H1 (cell line): ENCODE results near the gene UBALD1. TPM values are rescaled to one million over a fixed set of nuclear protein-coding genes. Genes with fewer than 3 reads are reported as not detected.
"Not testable (repeated sequence)": the region's sequence is repeated elsewhere in the genome, so short reads cannot be mapped to it uniquely, and the experiment has no call there.

Experiments used
- CTCF ChIA-PET: fragments of 300-600 bp; sonication (Branson Sonifier 250); formaldehyde crosslinking; loops from one replicate; lab custom pipeline; 2021; ENCODE audit not compliant: partially characterized antibody; lab: Charles Lee
- POLR2A ChIA-PET: fragments of 300-600 bp; sonication (Branson Sonifier 250); formaldehyde crosslinking; loops from one replicate; lab custom pipeline; 2021; ENCODE audit warnings: inconsistent platforms; ENCODE audit not compliant: partially characterized antibody; lab: Charles Lee
- DNase-seq, 2 experiments: peaks; one replicate each; pipeline versions ENCODE4 v3.0.0 to v3.0.0-alpha.2; 2010 to 2022; ENCODE audit warnings: low spot score in 2 of 2, low read depth in 1 of 2, mixed read lengths in 1 of 2
- FAIRE-seq: peaks from 2 replicates; lab custom pipeline; 2011; peaks lifted over from hg19 to GRCh38; lab: Jason Lieb, UNC
- H2AFZ ChIP-seq: 2 replicates; pipeline ENCODE4 v1.8.1; 2012; ENCODE audit warnings: low read length, inconsistent platforms
- H2AK5ac ChIP-seq: 2 replicates; pipeline ENCODE4 v1.6.1; 2013; ENCODE audit warnings: low read depth, low read length
- H2BK120ac ChIP-seq: replicated peaks from 2 replicates; pipeline ENCODE3; 2013; ENCODE audit warnings: low read depth, low read length, inconsistent platforms
- H2BK12ac ChIP-seq: 2 replicates; pipeline ENCODE4 v1.6.1; 2013; ENCODE audit warnings: low read depth, low read length
- H2BK15ac ChIP-seq: 2 replicates; pipeline ENCODE4 v1.6.1; 2013; ENCODE audit warnings: low read length
- H2BK20ac ChIP-seq: 2 replicates; pipeline ENCODE4 v1.6.1; 2013; ENCODE audit warnings: low read length
- H2BK5ac ChIP-seq: 2 replicates; pipeline ENCODE4 v1.6.1; 2013; ENCODE audit warnings: low read depth, low read length
- H3K14ac ChIP-seq: 2 replicates; pipeline ENCODE4 v1.6.1; 2013; ENCODE audit warnings: inconsistent platforms; ENCODE audit not compliant: insufficient read length
- H3K18ac ChIP-seq: 2 replicates; pipeline ENCODE4 v1.6.1; 2013; ENCODE audit warnings: low read length; ENCODE audit errors: extremely low read depth
- H3K23ac ChIP-seq: 2 replicates; pipeline ENCODE4 v1.6.1; 2013; ENCODE audit warnings: inconsistent platforms; ENCODE audit not compliant: insufficient read length
- H3K23me2 ChIP-seq: 2 replicates; pipeline ENCODE4 v1.6.1; 2013; ENCODE audit warnings: low read depth, low read length
- H3K27ac ChIP-seq: 2 replicates; pipeline ENCODE4 v1.6.1; 2011; ENCODE audit warnings: low read depth, low read length, inconsistent platforms
- H3K27me3 ChIP-seq, 4 experiments: replicated peaks in 1 of 4; 1 replicate in 1 of 4; 2 replicates in 3 of 4; pipeline versions ENCODE4 v1.6.1 to v1.8.1; 2011 to 2013; ENCODE audit warnings: low read length in 3 of 4, mild to moderate bottlenecking in 3 of 4, inconsistent platforms in 2 of 4, mixed read lengths in 2 of 4, moderate library complexity in 1 of 4; ENCODE audit not compliant: control insufficient read depth in 3 of 4, insufficient read depth in 3 of 4; ENCODE audit errors: extremely low read depth in 1 of 4
- H3K36me3 ChIP-seq, 4 experiments: 2 replicates each; pipeline versions ENCODE4 v1.6.1 to v1.8.1; 2011 to 2013; ENCODE audit warnings: mild to moderate bottlenecking in 4 of 4, low read length in 3 of 4, moderate library complexity in 2 of 4, control low read depth in 1 of 4, inconsistent platforms in 1 of 4; ENCODE audit not compliant: insufficient read depth in 4 of 4, control insufficient read depth in 2 of 4
- H3K4ac ChIP-seq: replicated peaks from 2 replicates; pipeline ENCODE3; 2013; ENCODE audit warnings: low read length, low read depth, mixed read lengths, inconsistent platforms; ENCODE audit not compliant: insufficient read length
- H3K4me1 ChIP-seq, 4 experiments: replicated peaks in 1 of 4; 1 replicate in 1 of 4; 2 replicates in 3 of 4; pipeline versions ENCODE4 v1.6.1 to v1.8.1; 2011 to 2013; ENCODE audit warnings: low read length in 3 of 4, inconsistent platforms in 2 of 4, mixed read lengths in 1 of 4; ENCODE audit not compliant: insufficient read depth in 4 of 4, control insufficient read depth in 3 of 4
- H3K4me2 ChIP-seq, 2 experiments: 2 replicates each; pipeline versions ENCODE4 v1.6.1 to v1.8.1; 2011 to 2013; ENCODE audit warnings: low read depth in 2 of 2, low read length in 2 of 2, control low read depth in 1 of 2, inconsistent platforms in 1 of 2, mild to moderate bottlenecking in 1 of 2; ENCODE audit not compliant: insufficient read depth in 1 of 2
- H3K4me3 ChIP-seq, 4 experiments: fragments of 200-600, 300-600 bp in 1 of 4; sonication (generic), shearing (Covaris generic), sonication (Bioruptor Twin) in 1 of 4; 2 replicates each; pipeline versions ENCODE4 v1.5.1 to v1.8.1; 2011 to 2016; ENCODE audit warnings: low read length in 4 of 4, low read depth in 3 of 4, control low read depth in 2 of 4, inconsistent platforms in 2 of 4, mild to moderate bottlenecking in 2 of 4, mixed read lengths in 1 of 4, moderate library complexity in 1 of 4; ENCODE audit not compliant: insufficient read depth in 2 of 4; ENCODE audit errors: extremely low read depth in 1 of 4
- H3K56ac ChIP-seq: replicated peaks from 2 replicates; pipeline ENCODE3; 2013; ENCODE audit warnings: low read depth, mild to moderate bottlenecking, mixed read lengths, low read length, inconsistent platforms; ENCODE audit not compliant: insufficient read length
- H3K79me1 ChIP-seq: 2 replicates; pipeline ENCODE4 v1.6.1; 2013; ENCODE audit warnings: low read depth, low read length, control low read depth
- H3K79me2 ChIP-seq, 2 experiments: 2 replicates each; pipeline versions ENCODE4 v1.6.1 to v1.8.1; 2012 to 2013; ENCODE audit warnings: low read length in 2 of 2, mild to moderate bottlenecking in 2 of 2, inconsistent platforms in 1 of 2; ENCODE audit not compliant: insufficient read depth in 2 of 2, control insufficient read depth in 1 of 2
- H3K9ac ChIP-seq, 4 experiments: replicated peaks in 1 of 4; 1 replicate in 1 of 4; 2 replicates in 3 of 4; pipeline versions ENCODE4 v1.6.1 to v1.8.1; 2011 to 2013; ENCODE audit warnings: low read depth in 3 of 4, low read length in 3 of 4, control low read depth in 2 of 4, mild to moderate bottlenecking in 2 of 4, moderate library complexity in 2 of 4, inconsistent platforms in 1 of 4; ENCODE audit errors: extremely low read depth in 1 of 4
- H3K9me3 ChIP-seq, 2 experiments: 2 replicates each; pipeline versions ENCODE4 v1.6.1 to v1.8.1; 2012 to 2013; ENCODE audit warnings: mild to moderate bottlenecking in 2 of 2, moderate library complexity in 2 of 2, control low read depth in 1 of 2, inconsistent platforms in 1 of 2, low read depth in 1 of 2, low read length in 1 of 2, mixed read lengths in 1 of 2; ENCODE audit not compliant: insufficient read depth in 2 of 2
- H4K20me1 ChIP-seq, 2 experiments: replicated peaks in 1 of 2; 2 replicates each; pipeline versions ENCODE3 to v1.8.1; 2011 to 2013; ENCODE audit warnings: inconsistent platforms in 2 of 2, low read length in 2 of 2, mild to moderate bottlenecking in 1 of 2; ENCODE audit not compliant: insufficient read depth in 2 of 2, control insufficient read depth in 1 of 2
- H4K5ac ChIP-seq: 2 replicates; pipeline ENCODE4 v1.6.1; 2013; ENCODE audit warnings: low read length, low read depth, mixed read lengths, inconsistent platforms; ENCODE audit not compliant: insufficient read length
- H4K8ac ChIP-seq: 2 replicates; pipeline ENCODE4 v1.8.0; 2013; ENCODE audit warnings: mild to moderate bottlenecking, moderate library complexity, low read length, inconsistent platforms; ENCODE audit not compliant: insufficient read depth; ENCODE audit errors: extremely low read depth
- H4K91ac ChIP-seq: replicated peaks from 2 replicates; pipeline ENCODE3; 2013; ENCODE audit warnings: low read length, mixed read lengths, inconsistent platforms; ENCODE audit not compliant: insufficient read length
- USF2 ChIP-seq: IDR thresholded peaks from 2 replicates; pipeline ENCODE4 v1.6.1; 2011; ENCODE audit warnings: low read length, improper control_type of control experiment
- WGBS, 2 experiments: shearing (Covaris generic) in 1 of 2; methylation state at CpG; one replicate each; pipeline versions ENCODE4 v1.1.6 to v1.1.7; 2013 to 2015; ENCODE audit warnings: low lambda C conversion rate in 2 of 2, mixed read lengths in 2 of 2, inconsistent platforms in 1 of 2, low coverage in 1 of 2, missing lambda C conversion rate in 1 of 2; ENCODE audit not compliant: insufficient replicate concordance in 2 of 2, insufficient coverage in 1 of 2, insufficient read length in 1 of 2; ENCODE audit errors: extremely low coverage in 1 of 2, missing lambda C conversion rate in 1 of 2; 5-methylcytosine and 5-hydroxymethylcytosine counted together
- polyA plus RNA-seq, 7 experiments: library from polyadenylated mRNA; depleted of rRNA in 3 of 7; stranded (reverse) in 5 of 7; unstranded in 2 of 7; fragments of >200 nt in 5 of 7; fragments of 200-250 nt in 2 of 7; gene quantifications; 1 replicate in 5 of 7; 2 replicates in 1 of 7; 4 replicates in 1 of 7; pipeline versions ENCODE4 v1.2.1 to v1.2.3, GENCODE V29; 2011 to 2013; ENCODE audit warnings: missing spikeins in 2 of 7, mixed read lengths in 2 of 7
- total RNA-seq: library from RNA; stranded (reverse); fragmentation: NEBNext Ultra II Directional; extraction: Animal tissue kit (Norgen Biotek cat#: 25700); gene quantifications from 2 replicates; pipeline ENCODE4 v1.2.1, GENCODE V29; 2021

The UBALD1 gene
- total and polyA plus RNA-seq, 2 of the 8 experiments (the other 6 are each of a cell fraction or from before 2014, with no cell fraction given) = 28.6 to 62.0 TPM

DNA sequence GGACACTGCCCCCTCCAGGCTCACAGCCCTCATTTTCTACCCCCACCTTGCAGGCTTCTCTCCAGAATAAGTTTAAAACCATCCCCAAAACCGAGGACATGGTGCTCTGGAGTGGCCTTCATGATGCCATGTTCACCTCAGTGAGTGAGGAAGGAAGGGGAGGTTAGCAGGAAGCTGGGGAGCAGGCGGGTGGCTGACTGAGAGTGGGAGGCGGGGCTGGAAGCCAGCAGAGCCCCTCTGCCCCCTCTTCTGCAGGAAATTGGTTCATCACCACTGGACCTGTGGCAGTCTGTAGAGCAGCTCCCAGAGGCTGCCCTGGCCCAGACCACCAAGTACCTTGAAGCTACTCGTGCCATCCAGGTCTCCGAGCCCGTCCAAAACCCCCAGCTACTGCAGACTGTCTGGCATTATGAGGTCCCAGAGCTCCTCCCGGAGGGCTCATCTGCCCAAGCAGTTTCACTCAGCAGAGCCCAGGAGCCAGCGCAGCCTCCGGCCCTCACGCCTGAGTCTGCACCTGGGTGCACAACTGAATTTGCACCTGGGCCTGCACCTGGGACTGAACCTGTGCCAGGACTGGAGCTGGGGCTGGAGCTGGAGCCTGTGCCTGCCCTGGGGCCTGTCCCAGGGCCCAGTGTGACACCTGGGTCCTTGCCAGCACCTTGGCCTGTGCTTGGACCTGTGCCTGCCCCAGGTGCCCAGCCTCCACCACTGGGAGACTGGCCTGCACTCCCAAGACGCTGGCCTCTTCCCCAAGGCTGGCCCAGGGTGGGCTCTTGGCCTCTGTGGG lies 39.6 kb downstream of the UBALD1 start (continued):
- TF ChIP-seq USF2 = no peak

DNA sequence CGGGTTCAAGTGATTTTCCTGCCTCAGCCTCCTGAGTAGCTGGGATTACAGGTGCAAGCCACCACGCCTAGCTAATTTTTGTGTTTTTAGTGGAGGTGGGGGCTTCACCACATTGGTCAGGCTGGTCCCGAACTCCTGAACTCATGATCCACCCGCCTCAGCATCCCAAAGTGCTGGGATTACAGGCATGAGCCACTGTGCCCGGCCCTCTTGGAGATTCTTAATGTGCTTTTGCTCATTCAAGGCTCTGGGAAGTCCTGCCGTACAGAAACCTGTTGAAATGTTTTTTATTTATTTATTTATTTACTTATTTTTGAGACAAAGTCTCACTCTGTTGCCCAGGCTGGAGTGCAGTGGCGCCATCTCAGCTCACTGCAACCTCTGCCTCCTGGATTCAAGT lies 40.8 kb downstream of the UBALD1 start:
- H3K23ac ChIP-seq, H4K20me1 ChIP-seq, H3K27me3 ChIP-seq, H2AK5ac ChIP-seq, H3K36me3 ChIP-seq, H3K56ac ChIP-seq, H2BK15ac ChIP-seq, H4K5ac ChIP-seq, H3K79me2 ChIP-seq, H3K79me1 ChIP-seq, H2BK5ac ChIP-seq, H3K4me2 ChIP-seq, H3K18ac ChIP-seq, H3K9ac ChIP-seq, H3K4ac ChIP-seq, H4K8ac ChIP-seq, H3K14ac ChIP-seq, H2BK12ac ChIP-seq, H2BK120ac ChIP-seq, FAIRE-seq, H3K9me3 ChIP-seq, H3K27ac ChIP-seq, DNase-seq, H3K4me3 ChIP-seq, H3K23me2 ChIP-seq, H2BK20ac ChIP-seq, H2AFZ ChIP-seq, H4K91ac ChIP-seq: not testable (repeated sequence)
- POLR2A ChIA-PET = interaction anchor here (0.8 to 0.9 kb wide), 2 partner anchors 37 to 43 kb away, joined by 3 to 4 read pairs; no protein-coding TSS in a partner anchor
- peaks cover 8 to 17% (median 10%) of the 10 kb centered on the region in 4 experiments for H3K4me1 ChIP-seq
- CTCF ChIA-PET = interaction anchor here (0.7 to 8.9 kb wide), 16 partner anchors 9 to 96 kb away, joined by 3 to 143 read pairs (median 6); partner anchors contain the start of gene C16orf96
- 74% methylated on average over 7 of the region's 7 CpGs; no CpG with 5 or more reads in 1 of the 2 experiments for WGBS, 2 experiments
